ES-I3 (cell line): ENCODE measurements around the gene KLHL26.

Experiments used
- H3K36me3 ChIP-seq: 2 replicates; pipeline ENCODE4 v1.6.1; 2013; ENCODE audit warnings: mild to moderate bottlenecking, low read length, control low read depth, moderate library complexity; ENCODE audit not compliant: insufficient read depth
- H3K4me1 ChIP-seq: 2 replicates; pipeline ENCODE4 v1.6.1; 2013; ENCODE audit warnings: mild to moderate bottlenecking, control low read depth, low read length; ENCODE audit not compliant: insufficient read depth
- H3K9ac ChIP-seq: 2 replicates; pipeline ENCODE4 v1.6.1; 2013; ENCODE audit warnings: low read depth, mild to moderate bottlenecking, low read length, moderate library complexity
- H3K9me3 ChIP-seq: 2 replicates; pipeline ENCODE4 v1.6.1; 2013; ENCODE audit warnings: mild to moderate bottlenecking, low read length, moderate library complexity; ENCODE audit not compliant: control insufficient read depth, insufficient read depth

Gene KLHL26

DNA sequence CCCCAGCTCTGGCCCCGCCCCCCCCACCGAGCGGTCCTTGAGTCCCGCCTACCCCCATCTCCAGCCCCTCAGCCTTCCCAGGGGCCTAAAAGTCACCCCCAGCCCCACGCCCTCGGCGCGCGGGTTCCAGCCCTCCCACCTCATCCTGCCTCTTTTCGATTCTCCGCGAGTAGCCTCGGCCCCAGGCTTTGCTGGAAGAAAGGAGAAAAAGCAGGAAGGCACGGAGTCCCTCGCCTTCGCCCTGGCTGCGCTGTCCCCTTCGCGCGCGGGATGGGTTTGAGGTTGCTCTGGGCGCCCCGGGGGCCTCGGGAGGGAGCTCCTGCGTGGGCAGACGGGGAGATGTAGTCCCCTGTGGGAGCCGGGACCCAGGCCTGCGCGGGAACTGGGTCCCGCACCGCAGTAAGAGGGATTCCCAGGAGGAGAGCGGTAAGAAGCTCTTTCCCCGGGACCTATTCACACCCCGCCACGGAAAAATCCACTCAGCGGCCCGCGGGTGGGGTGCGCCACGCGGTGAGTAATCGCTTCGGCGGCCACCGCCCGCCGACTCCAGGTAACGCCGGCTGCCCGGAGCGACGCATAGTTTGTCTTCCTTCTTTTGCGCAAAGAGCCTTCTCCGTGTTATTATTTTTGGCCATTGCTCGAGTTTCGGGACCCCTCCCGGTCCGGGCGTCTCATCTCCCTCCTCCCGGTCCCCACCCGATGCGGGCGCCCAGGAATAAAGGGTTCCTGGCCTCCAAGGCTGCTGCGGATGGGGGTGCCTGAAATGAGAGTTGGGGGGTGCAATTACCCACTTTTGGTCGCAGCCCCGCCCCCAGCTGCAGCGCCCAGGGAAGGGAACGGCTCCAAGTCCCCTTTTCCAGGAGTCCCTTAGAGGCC lies 29.4 kb upstream of the KLHL26 start:
- Histone ChIP-seq H3K9ac (peak overlapping the region; percentile 9; the same call in 1 of the 2 replicates), H3K9me3 (no peaks in the 10 kb centered on the region), H3K4me1 (peaks cover 23% of the 10 kb centered on the region), H3K36me3 (no peaks in the 10 kb centered on the region)

DNA sequence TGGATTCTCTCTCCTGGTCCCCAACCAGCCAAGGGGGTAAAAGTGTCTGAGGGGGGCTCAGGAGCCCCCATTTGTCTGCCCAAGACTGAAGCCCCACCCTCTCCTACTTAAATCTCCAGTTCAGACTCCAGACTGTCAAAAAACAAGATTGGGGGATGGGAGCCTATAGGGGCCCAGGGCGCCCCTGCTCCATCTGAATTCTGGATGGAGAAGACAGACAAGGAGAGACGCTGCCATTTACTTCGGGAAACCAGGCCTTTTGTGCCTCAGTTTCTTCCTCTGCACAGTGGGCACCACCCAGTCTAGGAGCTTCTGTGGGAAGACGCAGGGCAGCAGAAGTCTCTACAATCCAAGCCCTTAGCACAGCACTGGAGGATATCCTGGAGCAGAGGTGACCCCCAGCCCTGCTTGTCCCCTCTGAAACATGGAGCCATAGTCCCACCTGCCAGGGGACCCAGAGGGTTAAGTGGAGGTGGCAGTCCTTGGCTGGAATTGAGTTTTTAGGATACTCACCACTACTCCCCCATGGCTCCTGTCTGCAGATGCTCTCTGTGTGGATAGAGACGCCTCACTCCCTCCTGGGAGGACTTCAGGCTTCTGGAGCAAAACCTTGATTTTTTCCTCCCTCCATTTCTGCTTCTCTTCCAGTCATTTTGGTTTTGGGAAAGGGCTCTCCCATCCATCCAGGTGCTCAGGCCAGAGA lies 28.6 kb upstream of the KLHL26 start:
- Histone ChIP-seq H3K9ac (no peak overlapping the region), H3K36me3 (no peaks in the 10 kb centered on the region), H3K9me3 (no peaks in the 10 kb centered on the region), H3K4me1 (peaks cover 23% of the 10 kb centered on the region)

DNA sequence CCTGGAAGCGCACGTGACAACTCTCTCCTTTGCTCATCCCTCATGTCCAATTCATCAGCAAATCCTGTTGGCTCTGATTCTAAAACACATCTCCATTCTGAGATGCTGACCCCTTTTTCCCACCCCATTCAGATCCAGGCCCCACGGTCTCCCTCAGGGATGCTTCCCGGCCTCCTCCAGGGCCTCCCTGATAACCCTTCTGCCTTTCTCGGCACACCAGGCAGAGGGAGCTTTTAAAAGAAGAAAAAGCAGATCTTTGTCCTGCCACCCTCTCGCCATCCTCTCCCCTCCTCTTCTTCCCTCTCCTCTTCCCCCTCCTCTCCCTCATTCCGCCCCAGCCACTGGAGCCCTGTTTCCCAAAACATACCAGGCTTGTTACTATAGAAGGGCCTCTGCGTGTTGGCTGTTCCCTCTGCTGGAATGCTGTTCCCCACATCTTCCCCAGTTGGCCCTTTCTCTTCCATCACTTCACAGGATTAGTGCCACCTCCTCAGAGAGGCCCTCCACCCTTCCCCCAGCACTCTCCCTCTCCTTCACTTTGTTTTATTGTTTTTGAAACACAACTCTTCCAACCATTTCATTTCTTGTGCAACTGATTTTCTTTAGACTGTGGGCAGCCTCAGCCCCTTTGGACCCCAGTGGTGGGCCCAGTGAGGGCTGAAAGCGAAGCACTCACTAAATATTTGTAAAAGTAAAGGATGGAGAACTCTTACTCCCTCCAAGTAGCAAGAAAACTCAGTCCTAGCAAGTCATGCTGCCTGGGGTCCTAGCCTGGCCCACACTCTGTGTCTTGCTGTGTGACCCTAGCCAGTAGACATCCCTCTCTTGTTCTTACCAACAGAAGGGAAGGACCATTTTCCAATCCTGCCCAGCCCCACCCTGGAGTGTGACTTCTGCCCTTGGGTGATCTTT lies 27.8 kb upstream of the KLHL26 start:
- peaks cover 22% of the 10 kb centered on the region for H3K4me1 ChIP-seq
- H3K9me3 ChIP-seq, result no peaks in the 10 kb centered on the region
- H3K36me3 ChIP-seq, result no peaks in the 10 kb centered on the region
- H3K9ac ChIP-seq, result no peak overlapping the region

DNA sequence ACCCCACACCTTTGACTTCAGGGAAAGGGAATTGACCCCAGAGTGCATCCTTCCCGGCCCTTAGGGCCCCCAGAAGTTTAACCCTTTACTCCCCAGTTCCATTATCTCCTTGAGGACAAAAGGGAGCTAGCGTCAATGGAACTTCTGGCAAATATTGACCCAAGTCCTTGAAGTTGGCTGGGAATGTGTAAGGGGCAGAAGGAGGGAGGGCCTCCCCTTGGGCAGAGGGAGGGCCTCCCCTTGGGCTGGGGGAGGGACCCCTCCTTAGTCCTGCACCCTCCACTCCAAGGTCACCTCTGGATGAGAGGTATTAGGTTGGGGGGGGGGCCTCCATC lies 27.1 kb upstream of the KLHL26 start:
- H3K36me3 ChIP-seq, result no peaks in the 10 kb centered on the region
- H3K4me1 ChIP-seq, result peaks cover 16% of the 10 kb centered on the region
- H3K9me3 ChIP-seq, result no peaks in the 10 kb centered on the region
- no peak overlapping the region; the same call in 1 of the 2 replicates for H3K9ac ChIP-seq

DNA sequence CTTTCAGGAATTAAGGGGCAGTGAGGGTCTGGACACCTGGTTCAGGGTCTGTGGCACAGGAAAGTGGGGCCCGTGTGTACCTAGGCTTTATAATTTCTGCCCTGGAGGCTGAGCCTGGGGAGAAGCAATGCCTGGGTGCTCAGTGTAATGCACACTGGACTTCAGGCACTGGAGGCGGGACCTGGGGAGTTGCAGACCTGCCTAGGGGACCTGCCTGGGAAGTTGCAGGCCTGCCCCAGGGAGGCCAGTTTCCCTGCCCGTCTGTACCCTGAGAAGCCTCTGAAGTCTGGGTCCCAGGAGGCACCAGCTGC lies 26.6 kb upstream of the KLHL26 start:
- H3K9me3 ChIP-seq, result no peaks in the 10 kb centered on the region
- peaks cover 15% of the 10 kb centered on the region for H3K4me1 ChIP-seq
- no peaks in the 10 kb centered on the region for H3K36me3 ChIP-seq
- H3K9ac ChIP-seq, result no peak overlapping the region; the same call in 1 of the 2 replicates

DNA sequence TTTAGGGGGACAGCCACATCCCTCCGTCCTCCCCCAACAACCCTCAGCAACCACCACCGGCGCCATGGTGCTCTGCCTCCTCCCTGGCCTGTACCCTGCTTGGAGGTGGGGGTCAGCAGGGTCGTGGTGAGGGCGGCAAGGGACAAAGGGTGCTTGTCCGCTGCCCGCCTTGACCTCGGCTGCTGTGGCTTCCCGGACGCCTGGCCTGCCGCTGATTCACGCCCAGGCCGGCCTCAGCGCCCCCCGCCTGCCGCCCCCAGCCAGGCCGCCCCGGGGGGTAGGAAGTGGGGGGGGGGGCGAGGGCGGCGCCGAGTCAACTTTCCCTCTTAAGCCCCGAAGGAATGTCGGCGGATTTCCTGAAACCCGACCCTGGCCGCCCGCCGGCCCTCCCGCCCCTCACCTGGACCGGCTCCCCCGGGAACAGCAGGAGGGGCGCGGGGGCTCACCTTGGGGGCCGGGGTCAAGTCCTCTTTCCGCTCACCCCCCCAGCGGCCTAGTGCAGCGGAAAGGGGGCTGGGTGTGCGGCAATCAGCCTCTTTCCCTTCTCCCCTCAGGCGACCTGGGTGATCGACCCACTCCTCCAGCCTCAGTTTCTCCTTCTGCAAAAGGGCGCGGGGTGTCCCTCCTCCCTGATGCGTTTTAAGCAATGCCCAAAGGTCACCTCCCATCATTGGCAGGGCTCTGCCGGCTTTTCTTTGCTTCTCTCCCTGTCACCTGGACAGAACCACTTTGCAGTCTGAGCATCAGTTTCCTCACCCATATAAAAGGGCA lies 26.1 kb upstream of the KLHL26 start:
- H3K9me3 ChIP-seq, result no peaks in the 10 kb centered on the region
- peaks cover 15% of the 10 kb centered on the region for H3K4me1 ChIP-seq
- H3K9ac ChIP-seq, result peak overlapping the region; percentile 35; the same call in 1 of the 2 replicates
- H3K36me3 ChIP-seq, result no peaks in the 10 kb centered on the region

DNA sequence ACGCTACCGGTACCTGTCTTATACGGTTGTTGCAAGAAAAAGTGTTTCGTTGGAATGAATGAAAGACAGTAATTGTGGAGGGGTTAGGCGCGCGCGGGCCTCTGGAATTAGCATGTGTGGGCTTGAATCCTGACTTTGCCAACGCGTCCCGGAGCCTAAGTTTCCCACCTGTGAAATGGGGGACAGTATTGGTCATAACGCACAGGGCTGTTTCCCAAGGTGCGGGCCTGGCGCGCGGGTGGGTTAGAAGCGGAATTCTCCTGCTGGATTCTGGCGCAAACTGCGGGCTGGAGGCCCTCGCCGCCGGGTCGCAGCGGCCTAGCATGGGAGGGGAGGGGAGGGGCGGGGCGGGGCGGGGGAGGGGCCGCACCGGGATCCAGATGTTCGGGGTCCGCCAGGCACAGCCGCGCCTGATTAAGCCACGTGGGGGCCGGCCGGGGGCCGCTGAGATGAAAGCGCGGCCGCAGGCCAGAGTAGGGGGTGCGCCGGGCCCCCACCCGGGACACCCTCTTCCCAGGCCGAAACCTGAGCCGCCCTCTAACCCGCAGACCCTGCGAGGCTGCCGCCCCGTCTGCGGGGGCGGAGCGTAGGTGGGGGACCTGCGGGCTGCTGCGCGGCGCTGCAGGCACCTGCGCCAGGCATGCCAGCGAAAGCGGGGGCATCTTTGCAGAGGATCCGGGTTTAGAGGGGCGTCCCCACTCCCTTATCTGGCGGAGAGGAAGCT lies 25.3 kb upstream of the KLHL26 start:
- Histone ChIP-seq H3K36me3 (no peaks in the 10 kb centered on the region), H3K9ac (peak overlapping the region; percentile 37; the same call in 1 of the 2 replicates), H3K4me1 (peaks cover 15% of the 10 kb centered on the region), H3K9me3 (no peaks in the 10 kb centered on the region)

DNA sequence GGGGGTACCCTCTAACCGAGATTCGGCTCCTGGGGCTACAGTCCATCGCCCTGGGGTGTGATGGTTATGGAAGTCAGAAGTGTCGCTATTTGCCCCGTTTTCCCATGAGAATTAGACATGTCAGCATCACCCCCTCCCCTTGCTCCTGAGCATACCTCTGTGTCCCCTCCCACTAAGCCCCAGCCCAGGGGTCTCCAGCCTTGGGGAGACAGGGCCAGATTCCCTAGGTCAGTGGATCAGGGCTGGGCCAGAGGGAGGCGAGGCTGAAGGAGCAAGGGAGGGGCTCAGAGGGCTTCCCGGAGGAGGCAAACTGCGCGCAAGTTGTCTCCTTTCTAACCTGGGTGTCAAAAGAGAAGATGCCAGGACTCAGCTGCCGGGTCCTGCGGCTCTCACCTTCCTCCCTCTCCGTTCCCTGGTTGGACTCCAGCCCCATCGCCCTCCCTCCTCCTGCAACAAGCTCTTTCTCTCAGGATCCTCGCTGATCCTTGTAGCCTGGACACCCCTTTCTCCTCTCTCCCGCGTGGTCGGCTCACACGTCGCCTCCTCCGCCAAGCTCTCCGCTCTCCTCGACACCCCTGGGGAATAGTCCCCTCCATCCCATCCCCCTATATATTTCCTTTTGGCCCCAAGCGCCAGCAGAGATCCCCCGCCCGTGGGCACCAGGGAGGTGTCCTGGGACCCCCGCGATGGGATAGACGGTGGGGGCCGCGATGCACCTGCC lies 24.6 kb upstream of the KLHL26 start:
- peaks cover 15% of the 10 kb centered on the region for H3K4me1 ChIP-seq
- H3K9ac ChIP-seq, result peak overlapping the region; percentile 22; the same call in 1 of the 2 replicates
- no peaks in the 10 kb centered on the region for H3K36me3 ChIP-seq
- no peaks in the 10 kb centered on the region for H3K9me3 ChIP-seq

DNA sequence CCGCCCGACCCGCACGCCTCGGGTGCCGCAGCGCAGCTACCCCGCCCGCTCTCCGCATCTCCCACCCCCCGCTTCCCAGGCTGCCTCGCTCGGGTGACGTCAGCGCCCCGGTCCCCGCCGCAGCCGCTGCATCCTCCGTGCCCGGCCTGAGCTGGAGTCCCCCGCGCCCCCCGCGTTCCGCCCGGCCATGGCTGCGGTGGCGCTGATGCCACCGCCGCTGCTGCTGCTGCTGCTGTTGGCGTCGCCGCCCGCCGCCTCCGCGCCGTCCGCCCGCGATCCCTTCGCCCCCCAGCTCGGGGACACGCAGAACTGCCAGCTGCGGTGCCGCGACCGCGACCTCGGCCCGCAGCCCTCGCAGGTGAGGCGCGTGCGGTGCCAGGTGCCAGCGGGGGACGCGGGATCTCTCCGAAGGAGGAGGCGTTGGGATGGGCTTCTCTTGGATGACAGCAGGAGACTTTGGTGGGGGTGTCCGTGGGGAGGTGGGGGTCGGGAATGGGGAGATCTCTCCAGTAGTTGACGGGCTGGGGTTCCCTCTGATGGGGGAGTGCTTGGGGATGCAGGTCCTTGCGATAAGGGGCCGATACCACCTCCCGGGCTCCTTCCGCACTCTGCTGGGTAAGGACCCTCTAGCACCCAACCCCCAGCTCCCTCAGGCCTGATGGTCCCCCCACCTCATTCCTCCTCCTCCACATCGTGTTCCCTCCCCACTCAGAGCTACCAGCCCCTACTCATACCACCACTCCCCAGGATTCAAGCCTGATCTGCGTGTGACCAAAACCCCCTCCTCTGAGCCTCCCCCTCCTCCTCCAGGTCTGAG lies 23.8 kb upstream of the KLHL26 start, which contains the start of gene TMEM59L:
Gene TMEM59L (plus strand): TSS at position 99 of the 817 bp plus-strand sequence. CDS start 89 bp downstream, at position 188.
- no peaks in the 10 kb centered on the region for H3K9me3 ChIP-seq
- H3K4me1 ChIP-seq, result peaks cover 15% of the 10 kb centered on the region
- H3K36me3 ChIP-seq, result no peaks in the 10 kb centered on the region
- peak within 1 kb of the TSS; percentile 37; the same call in 1 of the 2 replicates for H3K9ac ChIP-seq

DNA sequence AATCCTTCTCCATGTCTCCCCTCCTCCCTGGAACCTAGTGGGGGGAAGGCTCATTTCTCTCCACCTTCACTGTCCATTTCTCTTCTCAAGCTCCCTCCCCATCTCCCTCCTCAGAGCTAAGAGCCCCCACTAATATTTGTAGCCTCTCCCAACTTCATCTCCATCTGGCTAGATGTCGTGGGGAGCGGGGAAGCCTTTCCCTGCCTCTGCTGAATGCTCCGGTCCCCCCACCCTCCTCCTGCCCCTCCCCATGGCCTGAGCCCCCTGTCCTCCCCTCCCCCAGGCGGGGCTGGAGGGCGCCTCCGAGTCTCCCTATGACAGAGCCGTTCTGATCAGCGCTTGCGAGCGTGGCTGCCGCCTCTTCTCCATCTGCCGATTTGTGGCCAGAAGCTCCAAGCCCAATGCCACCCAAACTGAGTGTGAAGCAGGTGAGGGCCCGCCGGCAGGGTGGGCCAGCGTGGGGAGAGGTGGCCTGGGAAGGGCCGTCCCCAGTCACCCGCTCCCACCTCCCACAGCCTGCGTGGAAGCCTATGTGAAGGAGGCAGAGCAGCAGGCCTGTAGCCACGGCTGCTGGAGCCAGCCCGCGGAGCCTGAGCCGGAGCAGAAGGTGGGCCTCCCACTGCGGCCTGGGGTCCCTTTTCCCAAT lies 23.1 kb upstream of the KLHL26 start:
- Histone ChIP-seq H3K9me3 (no peaks in the 10 kb centered on the region), H3K9ac (no peak overlapping the region; the same call in 1 of the 2 replicates), H3K36me3 (no peaks in the 10 kb centered on the region), H3K4me1 (peaks cover 15% of the 10 kb centered on the region)

DNA sequence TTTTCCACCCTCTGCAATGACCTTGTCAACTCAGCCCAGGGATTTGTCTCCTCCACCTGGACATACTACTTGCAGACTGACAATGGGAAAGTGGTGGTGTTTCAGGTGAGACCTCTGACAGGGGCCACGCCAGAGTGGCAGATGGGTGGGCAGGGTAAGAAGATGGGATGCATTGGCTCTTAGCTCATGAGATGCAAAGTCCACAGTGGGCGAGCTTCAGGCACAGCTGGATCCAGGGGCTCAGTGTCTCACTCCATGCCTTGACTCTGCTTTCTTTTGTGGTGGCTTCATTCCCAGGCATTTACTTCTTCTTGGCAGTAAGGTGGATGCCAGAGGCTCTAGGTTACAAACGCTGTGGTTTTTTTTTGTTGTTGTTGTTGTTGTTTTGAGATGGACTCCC lies 20.8 kb upstream of the KLHL26 start:
- Histone ChIP-seq H3K4me1 (peaks cover 3% of the 10 kb centered on the region; the same call in 1 of the 2 replicates), H3K9me3 (no peaks in the 10 kb centered on the region), H3K36me3 (no peaks in the 10 kb centered on the region), H3K9ac (no peak overlapping the region)

DNA sequence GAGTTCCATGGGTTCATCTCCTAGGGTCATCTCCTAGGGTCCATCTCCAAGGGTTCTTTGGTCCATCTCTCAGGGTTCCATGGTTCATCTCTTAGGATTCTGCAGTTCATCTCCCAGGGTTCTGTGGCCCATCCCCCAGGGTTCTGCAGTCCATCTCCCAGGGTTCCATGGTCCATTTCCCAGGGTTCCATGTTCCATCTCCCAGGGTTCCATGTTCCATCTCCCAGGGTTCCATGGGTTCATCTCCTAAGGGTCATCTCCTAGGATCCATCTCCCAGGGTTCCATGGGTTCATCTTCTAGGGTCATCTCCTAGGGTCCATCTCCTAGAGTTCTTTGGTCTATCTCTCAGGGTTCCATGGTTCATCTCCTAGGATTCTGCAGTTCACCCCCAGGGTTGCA lies 19.3 kb upstream of the KLHL26 start:
- H3K36me3 ChIP-seq, result no peaks in the 10 kb centered on the region
- no peaks in the 10 kb centered on the region for H3K9me3 ChIP-seq
- H3K9ac ChIP-seq, result no peak overlapping the region
- no peaks in the 10 kb centered on the region; the same call in 1 of the 2 replicates for H3K4me1 ChIP-seq
